Measurements from ENCODE around the gene RAB1B.

Gene RAB1B

DNA sequence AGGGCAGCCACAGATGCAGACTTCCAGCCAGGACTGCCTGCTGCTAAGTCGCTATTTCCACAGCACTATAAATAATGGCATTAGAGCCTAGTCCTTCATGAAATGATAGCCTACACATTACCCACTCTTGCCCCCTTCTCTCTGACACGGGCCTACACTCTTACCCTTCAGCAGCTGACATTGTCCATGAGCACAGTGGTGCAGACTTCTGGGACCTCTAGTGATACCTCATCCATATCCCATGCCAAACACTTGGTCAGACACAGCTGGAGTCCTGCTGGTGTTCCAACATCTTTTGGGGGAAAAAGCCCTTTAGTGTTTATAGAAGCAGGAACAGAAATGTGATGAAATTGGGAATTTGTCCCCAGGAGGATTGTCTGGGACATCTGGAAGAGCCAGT lies 43.4 kb upstream of the RAB1B start:
- no peak overlapping the region for H2AFZ ChIP-seq
- H3K4me1 ChIP-seq, result no peaks in the 10 kb centered on the region
- H3K9ac ChIP-seq, result no peak overlapping the region
- no peaks in the 10 kb centered on the region for H3K36me3 ChIP-seq (ENCODE audit: control insufficient read depth, insufficient read depth, low read length)
- TF ChIP-seq, protein P1, sequence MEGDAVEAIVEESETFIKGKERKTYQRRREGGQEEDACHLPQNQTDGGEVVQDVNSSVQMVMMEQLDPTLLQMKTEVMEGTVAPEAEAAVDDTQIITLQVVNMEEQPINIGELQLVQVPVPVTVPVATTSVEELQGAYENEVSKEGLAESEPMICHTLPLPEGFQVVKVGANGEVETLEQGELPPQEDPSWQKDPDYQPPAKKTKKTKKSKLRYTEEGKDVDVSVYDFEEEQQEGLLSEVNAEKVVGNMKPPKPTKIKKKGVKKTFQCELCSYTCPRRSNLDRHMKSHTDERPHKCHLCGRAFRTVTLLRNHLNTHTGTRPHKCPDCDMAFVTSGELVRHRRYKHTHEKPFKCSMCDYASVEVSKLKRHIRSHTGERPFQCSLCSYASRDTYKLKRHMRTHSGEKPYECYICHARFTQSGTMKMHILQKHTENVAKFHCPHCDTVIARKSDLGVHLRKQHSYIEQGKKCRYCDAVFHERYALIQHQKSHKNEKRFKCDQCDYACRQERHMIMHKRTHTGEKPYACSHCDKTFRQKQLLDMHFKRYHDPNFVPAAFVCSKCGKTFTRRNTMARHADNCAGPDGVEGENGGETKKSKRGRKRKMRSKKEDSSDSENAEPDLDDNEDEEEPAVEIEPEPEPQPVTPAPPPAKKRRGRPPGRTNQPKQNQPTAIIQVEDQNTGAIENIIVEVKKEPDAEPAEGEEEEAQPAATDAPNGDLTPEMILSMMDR (IDR thresholded peaks at IDR 0.05), result no peak
- no peaks in the 10 kb centered on the region for H3K9me3 ChIP-seq (ENCODE audit: control insufficient read depth, low read length)
- no peaks in the 10 kb centered on the region for H3K79me2 ChIP-seq
- H3K4me3 ChIP-seq (ENCODE audit: low read depth, low read length), result no peak overlapping the region
- H3K4me2 ChIP-seq (ENCODE audit: low read length), result no peak overlapping the region
- H3K27me3 ChIP-seq (ENCODE audit: control insufficient read depth, insufficient read depth, low read length), result no peaks in the 10 kb centered on the region
- H3K27ac ChIP-seq, result no peak overlapping the region

DNA sequence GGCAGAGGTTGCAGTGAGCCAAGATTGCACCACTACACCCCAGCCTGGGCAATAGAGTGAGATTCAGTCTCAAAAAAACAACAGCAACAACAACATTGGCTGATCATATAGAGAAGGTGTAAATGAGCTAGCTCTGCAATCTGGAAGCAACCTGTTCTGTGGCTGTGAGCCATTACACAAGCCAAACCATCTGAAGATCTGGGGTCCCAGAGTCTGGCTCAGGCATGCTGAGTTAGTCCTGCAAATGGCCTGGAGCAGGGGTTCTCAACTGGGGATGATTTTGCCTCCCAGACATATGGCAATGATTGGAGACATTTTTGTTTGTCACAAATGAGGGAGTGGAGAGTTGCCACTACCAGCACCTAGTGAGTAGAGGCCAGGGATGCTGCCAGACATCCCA lies 42.3 kb upstream of the RAB1B start:
- no peaks in the 10 kb centered on the region for H3K27me3 ChIP-seq (ENCODE audit: control insufficient read depth, insufficient read depth, low read length)
- no peaks in the 10 kb centered on the region for H3K36me3 ChIP-seq (ENCODE audit: control insufficient read depth, insufficient read depth, low read length)

DNA sequence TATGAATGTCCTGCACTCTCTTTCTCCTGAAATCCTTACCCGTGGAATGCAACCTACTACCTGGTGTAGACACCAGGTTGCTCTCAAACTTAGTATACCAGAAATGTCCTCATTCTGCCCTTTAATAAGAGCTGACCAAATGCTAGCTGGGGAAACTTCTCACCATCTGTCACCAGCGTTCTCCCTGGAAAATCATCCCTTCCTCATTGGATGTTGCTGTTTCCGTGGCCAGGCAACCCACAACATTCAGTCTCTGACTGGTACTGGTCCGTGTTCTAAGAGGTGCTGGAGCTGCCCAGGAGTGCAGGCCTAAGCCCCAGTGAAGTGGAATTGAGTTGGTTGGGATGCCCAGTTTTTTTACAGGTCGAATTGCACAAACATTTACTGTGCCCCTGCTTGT lies 40.7 kb upstream of the RAB1B start:
- Histone ChIP-seq H3K4me2 (ENCODE audit: low read length) (no peak overlapping the region), H3K27me3 (ENCODE audit: control insufficient read depth, insufficient read depth, low read length) (no peaks in the 10 kb centered on the region), H3K9me3 (ENCODE audit: control insufficient read depth, low read length) (no peaks in the 10 kb centered on the region), H3K79me2 (no peaks in the 10 kb centered on the region), H3K36me3 (ENCODE audit: control insufficient read depth, insufficient read depth, low read length) (no peaks in the 10 kb centered on the region), H2AFZ (no peak overlapping the region), H3K4me3 (ENCODE audit: low read depth, low read length) (no peak overlapping the region), H3K4me1 (no peaks in the 10 kb centered on the region), H3K27ac (no peak overlapping the region), H3K9ac (no peak overlapping the region)
- TF ChIP-seq, protein P1 (IDR thresholded peaks at IDR 0.05), result no peak

More for the DNA sequence above, 42.3 kb upstream of the RAB1B start:
- Histone ChIP-seq H3K4me2 (ENCODE audit: low read length) (no peak overlapping the region), H3K27ac (no peak overlapping the region), H2AFZ (no peak overlapping the region), H3K9me3 (ENCODE audit: control insufficient read depth, low read length) (no peaks in the 10 kb centered on the region), H3K4me1 (no peaks in the 10 kb centered on the region), H3K4me3 (ENCODE audit: low read depth, low read length) (no peak overlapping the region), H3K79me2 (no peaks in the 10 kb centered on the region), H3K9ac (no peak overlapping the region)
- TF ChIP-seq, protein P1 (IDR thresholded peaks at IDR 0.05), result no peak

DNA sequence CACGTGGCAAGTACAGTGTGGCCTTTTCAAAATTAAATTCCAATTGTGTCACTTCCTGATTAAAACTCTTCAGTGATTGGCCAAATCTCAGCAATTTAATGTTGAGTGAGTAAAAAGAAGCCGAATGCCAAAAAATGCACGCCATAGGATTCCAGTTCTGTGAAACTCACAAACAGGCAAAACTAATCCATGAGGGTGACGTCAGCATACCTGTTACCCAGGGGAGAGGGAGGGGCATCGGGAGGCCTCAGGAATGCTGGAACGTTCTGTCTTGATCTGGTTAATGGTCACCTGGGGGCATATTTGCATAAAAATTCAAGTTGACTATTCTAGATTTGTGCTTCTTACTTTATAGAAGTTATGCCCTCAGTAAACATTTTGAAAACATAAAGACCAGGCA lies 39.9 kb upstream of the RAB1B start:
- no peak overlapping the region for H3K4me2 ChIP-seq (ENCODE audit: low read length)
- no peak overlapping the region for H2AFZ ChIP-seq
- no peaks in the 10 kb centered on the region for H3K4me1 ChIP-seq
- H3K9ac ChIP-seq, result no peak overlapping the region
- no peak overlapping the region for H3K4me3 ChIP-seq (ENCODE audit: low read depth, low read length)
- no peaks in the 10 kb centered on the region for H3K27me3 ChIP-seq (ENCODE audit: control insufficient read depth, insufficient read depth, low read length)
- H3K36me3 ChIP-seq (ENCODE audit: control insufficient read depth, insufficient read depth, low read length), result no peaks in the 10 kb centered on the region
- H3K27ac ChIP-seq, result no peak overlapping the region
- TF ChIP-seq, protein P1 (IDR thresholded peaks at IDR 0.05), result no peak
- H3K79me2 ChIP-seq, result no peaks in the 10 kb centered on the region
- H3K9me3 ChIP-seq (ENCODE audit: control insufficient read depth, low read length), result no peaks in the 10 kb centered on the region

DNA sequence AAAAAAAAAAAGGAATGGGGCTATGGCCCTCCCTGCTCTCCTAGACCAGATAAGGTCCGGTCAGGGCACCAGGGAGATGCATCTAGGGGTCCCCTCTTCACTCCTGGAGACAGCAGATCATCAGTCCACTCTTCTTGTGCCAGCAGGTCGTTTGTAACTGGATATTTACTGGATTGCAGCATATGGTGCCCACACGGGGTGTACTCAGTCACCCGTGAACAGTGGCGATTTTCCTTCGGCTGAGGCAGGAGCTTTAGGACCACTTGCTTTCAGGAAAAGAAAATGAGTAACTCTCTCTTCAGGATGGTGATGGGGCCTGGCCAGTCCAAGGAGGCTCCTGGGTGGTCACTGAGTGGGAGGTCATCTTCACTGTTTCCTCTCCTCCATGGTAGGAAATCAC lies 38.3 kb upstream of the RAB1B start:
- H3K9ac ChIP-seq, result no peak overlapping the region
- H2AFZ ChIP-seq, result no peak overlapping the region
- no peaks in the 10 kb centered on the region for H3K4me1 ChIP-seq
- H3K36me3 ChIP-seq (ENCODE audit: control insufficient read depth, insufficient read depth, low read length), result no peaks in the 10 kb centered on the region
- no peaks in the 10 kb centered on the region for H3K79me2 ChIP-seq
- H3K27ac ChIP-seq, result no peak overlapping the region
- no peaks in the 10 kb centered on the region for H3K27me3 ChIP-seq (ENCODE audit: control insufficient read depth, insufficient read depth, low read length)
- H3K4me2 ChIP-seq (ENCODE audit: low read length), result no peak overlapping the region
- TF ChIP-seq, protein P1 (IDR thresholded peaks at IDR 0.05), result no peak
- H3K9me3 ChIP-seq (ENCODE audit: control insufficient read depth, low read length), result no peaks in the 10 kb centered on the region
- H3K4me3 ChIP-seq (ENCODE audit: low read depth, low read length), result no peak overlapping the region

All from parathyroid adenoma (tissue), 2 donors.